Vagina (tissue), 2 donors: ENCODE measurements around the gene LIFR.

Experiments used
- CTCF ChIP-seq, 3 experiments: fragments of 450-650 bp in 2 of 3; fragments of 200-600 bp in 1 of 3; sonication (generic) in 1 of 3; IDR thresholded peaks; one replicate each; pipeline ENCODE4 v1.5.1; 2017 to 2019; ENCODE audit warnings: antibody characterized with exemption in 3 of 3, mild to moderate bottlenecking in 2 of 3, moderate library complexity in 2 of 3
- POLR2A ChIP-seq, 2 donors: fragments of 450-650 bp; IDR thresholded peaks; one replicate each; pipeline ENCODE4 v1.6.1; 2017; ENCODE audit warnings: antibody characterized with exemption in 2 of 2, mild to moderate bottlenecking in 2 of 2, moderate library complexity in 2 of 2
- POLR2AphosphoS5 ChIP-seq, 2 donors: sonication (generic); formaldehyde crosslinking; IDR thresholded peaks; one replicate each; pipeline ENCODE4 v1.9.0; 2017; ENCODE audit warnings: antibody characterized with exemption in 2 of 2, mild to moderate bottlenecking in 2 of 2, low read depth in 1 of 2; ENCODE audit not compliant: insufficient read depth in 1 of 2

GRCh38 chr5:38601863-38602298 lies 45.4 kb upstream of the LIFR start:
- no peak for TF ChIP-seq POLR2A (IDR thresholded peaks at IDR 0.05)
- no peak for TF ChIP-seq CTCF (IDR thresholded peaks at IDR 0.05)
- no peak for TF ChIP-seq POLR2AphosphoS5 (IDR thresholded peaks at IDR 0.05; ENCODE audit: insufficient read depth in 1 of 2, low read depth in 1 of 2)
